ENCODE measurements around the gene CXCL8.
"Not testable (repeated sequence)": the region's sequence is repeated elsewhere in the genome, so short reads cannot be mapped to it uniquely, and the experiment has no call there.

CXCL8 gene

DNA sequence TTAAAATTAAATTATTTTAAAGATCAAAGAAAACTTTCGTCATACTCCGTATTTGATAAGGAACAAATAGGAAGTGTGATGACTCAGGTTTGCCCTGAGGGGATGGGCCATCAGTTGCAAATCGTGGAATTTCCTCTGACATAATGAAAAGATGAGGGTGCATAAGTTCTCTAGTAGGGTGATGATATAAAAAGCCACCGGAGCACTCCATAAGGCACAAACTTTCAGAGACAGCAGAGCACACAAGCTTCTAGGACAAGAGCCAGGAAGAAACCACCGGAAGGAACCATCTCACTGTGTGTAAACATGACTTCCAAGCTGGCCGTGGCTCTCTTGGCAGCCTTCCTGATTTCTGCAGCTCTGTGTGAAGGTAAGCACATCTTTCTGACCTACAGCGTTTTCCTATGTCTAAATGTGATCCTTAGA is at the start of gene CXCL8:
Gene CXCL8, plus strand, starts transcription at position 217 of the 426 bp plus-strand sequence. Its CDS starts 90 bp downstream, at position 307.
- no peak for DNase-seq

DNA sequence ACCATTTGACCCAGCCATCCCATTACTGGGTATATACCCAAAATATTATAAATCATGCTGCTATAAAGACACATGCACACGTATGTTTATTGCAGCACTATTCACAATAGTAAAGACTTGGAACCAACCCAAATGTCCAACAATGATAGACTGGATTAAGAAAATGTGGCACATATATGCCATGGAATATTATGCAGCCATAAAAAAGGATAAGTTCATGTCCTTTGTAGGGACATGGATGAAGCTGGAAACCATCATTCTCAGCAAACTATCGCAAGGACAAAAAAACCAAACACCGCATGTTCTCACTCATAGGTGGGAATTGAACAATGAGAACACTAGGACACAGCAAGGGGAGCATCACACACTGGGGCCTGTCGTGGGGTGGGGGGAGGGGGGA is 49.2 kb upstream of the CXCL8 start:
- not testable (repeated sequence) for DNase-seq

DNA sequence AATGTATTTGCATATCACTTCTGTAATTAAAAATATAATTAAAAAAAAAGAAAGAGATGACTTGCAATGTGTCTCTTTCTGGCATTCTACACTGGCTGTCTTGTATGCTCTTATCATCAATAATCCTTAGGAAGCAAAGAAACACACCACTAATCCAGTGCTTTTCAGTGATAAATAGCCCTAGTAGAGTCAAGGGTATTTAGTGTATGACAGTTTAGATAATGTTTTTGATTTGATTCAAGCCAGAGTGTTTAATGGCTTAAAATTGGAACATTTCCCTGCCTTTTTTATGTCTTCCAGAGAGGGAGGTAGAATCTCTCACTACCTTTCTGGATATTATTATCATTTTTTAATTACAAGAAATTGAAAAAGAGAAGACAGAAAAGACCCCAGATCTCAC is 48.6 kb upstream of the CXCL8 start:
- DNase-seq = no peak

GRCh38 chr4:73692254-73692653 is 48.1 kb upstream of the CXCL8 start:
- DNase-seq = no peak

- no peak for DNase-seq
Measured at GRCh38 chr4:73692701-73693100, 47.7 kb upstream of the CXCL8 start.

DNA sequence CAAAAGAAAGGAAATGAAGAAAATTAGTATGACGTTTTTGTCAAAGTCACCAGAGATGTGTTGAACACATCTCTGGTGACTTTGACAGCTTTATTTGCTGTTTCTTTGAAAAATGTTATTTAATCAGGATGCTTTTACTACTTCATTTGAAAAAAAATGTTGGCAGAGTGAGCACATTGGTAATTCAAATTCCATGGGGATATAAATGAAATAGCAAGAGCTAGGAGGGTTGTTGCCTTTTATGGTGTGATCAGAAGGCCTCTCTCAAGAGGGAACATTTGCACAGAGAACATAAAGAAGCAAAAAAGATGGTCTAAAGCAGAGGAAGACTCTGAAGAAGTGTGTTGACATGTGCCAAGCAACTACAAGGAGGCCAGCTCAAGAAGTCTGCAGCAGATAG is 46.6 kb upstream of the CXCL8 start:
- no peak for DNase-seq

DNA sequence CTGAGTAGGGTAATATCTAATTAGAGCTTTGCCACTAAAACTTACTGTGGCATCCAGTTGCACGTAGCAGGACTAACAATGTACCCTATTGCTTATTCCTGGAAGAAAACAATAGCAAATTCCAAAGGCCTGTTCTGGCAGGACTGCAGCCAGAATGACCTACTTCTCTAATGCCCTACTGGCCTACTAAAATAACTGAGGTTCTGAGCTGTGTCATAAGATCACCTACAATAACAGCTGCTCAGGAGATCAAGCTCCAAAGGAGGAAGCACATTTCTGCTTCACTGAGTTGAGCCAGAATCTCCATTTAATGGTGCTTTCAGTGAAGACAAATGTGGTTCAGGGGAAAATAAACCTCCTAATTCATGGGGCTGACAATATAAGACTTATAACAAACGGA is 42.2 kb upstream of the CXCL8 start:
- no peak for DNase-seq

- no peak for DNase-seq
Measured at GRCh38 chr4:73701116-73701515, 39.3 kb upstream of the CXCL8 start.

- DNase-seq = no peak
Measured at GRCh38 chr4:73702796-73703287, 37.5 kb upstream of the CXCL8 start.

GRCh38 chr4:73703320-73703719 is 37.0 kb upstream of the CXCL8 start:
- no peak for DNase-seq

- no peak for DNase-seq
Measured at GRCh38 chr4:73704314-73705055, 35.9 kb upstream of the CXCL8 start.

GRCh38 chr4:73705056-73705432 is 35.3 kb upstream of the CXCL8 start:
- no peak for DNase-seq

DNA sequence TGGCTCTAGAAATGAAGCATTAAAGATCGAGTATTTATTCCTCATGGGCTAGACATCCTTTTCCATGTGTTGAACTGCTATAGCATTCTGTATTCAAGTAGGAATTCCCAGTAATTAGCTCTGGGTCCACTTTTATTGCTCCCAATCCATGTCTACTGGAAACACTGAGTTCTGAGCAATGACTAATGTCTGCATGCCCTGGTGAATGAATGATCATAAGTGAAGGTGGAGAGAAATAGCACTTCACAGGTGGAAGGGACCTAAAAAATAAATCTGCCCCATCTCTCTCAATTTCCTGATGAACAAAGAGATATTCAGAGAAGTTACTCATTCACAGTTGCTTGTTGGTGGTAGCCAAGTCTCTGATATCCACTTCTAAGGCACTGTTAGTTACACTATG is 34.6 kb upstream of the CXCL8 start:
- no peak for DNase-seq

- DNase-seq = no peak
Measured at GRCh38 chr4:73706811-73707210, 33.6 kb upstream of the CXCL8 start.

DNA sequence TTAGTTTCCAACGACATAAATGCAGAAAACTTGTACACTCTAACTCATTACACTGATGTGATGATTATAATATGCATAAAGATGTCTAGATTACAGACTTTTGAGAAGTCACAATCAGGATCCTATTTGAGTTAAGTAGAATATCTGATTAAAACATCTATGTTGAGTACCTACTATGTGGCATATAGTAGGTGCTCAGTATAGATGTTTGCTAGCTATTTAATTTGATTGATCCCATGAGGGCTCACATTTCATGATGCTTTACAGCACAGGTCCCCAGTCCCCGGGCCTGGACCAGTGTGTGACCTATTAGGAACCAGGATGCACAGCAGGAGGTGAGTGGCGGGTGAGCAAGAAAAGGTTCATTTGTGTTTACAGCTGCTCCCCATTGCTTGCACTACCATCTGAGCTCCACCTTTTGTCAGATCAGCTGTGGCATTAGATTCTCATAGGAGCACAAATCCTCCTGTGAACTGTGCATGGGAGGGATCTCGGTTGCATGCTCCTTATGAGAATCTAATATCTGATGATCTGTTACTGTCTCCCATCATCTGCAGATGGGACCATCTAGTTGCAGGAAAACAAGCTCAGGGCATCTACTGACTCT is 33.0 kb upstream of the CXCL8 start:
- DNase-seq = no peak

DNA sequence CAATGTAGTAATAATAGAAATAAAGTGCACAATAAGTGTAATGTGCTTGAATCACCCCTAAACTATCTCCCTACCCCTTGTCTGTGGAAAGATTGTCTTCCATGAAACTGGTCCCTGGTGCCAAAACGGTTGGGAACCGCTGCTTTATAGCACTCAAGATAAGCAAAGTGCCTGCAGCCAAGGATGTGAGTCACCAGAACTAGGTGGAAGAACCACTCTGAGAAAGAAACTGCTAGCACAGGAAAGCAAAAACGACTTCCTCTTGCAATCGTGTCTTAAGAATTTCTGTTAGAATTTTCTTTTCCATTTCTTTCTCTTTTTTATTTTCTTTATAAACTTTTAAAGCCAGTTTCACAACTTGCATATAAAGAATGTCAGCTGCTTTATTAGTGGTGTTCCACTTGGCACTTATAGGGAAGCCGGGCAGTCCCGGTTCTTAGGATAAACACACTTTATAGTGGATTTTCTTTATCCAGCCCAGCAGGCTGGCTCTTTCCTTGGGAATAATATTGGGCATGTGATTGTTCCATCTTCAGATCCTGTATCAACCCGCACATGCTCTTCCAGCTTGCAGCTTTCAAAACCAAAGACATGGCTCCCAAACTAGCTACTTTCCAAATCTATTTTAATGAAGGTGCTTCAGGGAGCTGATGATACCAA is 32.3 kb upstream of the CXCL8 start:
- no peak for DNase-seq

DNA sequence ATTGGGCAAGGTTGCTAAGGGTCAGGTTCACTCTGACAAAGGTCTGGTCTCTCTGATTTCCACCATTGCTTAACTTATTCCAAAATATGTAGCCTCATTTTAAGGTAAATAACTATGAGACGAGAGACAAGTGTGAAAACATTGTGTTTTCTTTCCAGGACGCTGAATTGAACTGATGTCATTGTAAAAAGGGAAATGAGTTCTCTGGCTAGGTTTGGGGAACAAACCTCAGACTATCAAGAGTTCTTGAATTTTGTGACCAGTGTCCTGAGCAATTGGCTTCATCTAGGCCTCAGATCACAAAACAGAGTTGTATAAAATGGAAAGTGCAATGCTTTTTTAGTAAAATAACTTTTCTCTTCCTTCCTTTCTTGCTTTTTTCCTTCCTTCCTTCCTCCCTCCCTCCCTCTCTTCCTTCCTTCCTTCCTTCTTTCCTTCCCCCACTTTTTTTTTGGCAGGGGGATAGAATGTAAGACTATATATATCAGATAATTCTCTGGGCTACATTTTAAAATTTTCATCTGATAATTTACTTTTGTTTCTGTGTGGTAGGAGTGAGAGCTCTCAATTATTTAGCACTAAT is 30.8 kb upstream of the CXCL8 start:
- no peak for DNase-seq

DNA sequence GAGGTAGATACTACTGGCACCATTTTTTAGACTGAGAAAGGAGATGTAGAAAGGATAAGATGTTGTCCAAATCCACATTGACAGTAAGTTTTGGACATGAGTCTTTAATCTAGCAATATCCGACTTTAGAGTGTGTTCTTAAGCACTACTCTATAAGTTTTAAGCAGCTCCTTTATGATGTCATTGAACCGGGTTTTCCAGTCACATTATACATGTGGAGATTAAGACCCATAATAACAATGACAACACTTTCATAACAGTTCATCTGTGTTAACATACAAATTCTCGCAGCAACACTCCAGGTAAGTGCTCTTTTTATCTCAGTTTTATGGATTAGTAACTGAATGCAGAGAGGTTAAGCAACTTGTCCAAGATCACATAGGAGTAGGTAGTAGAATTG is 30.3 kb upstream of the CXCL8 start:
- no peak for DNase-seq

DNA sequence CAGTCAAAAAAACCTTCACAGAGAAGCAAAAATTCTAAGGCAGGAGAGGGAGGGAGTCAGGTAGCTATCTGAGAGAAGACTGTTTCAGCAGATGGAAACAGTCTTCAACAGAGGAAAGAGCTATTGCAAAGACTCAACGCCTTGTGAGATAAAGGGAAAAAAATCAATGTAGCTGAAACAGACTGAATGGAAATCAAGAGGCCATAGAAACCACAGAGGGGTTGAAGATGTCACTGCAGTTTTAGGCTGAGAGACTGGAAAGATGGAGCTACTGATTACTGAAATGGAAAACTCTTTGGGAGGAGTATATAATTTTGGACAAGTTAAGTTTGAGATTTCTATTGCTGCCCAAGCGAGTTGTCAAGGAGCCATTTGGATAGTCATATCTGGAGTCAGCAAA is 28.4 kb upstream of the CXCL8 start:
- no peak for DNase-seq

DNA sequence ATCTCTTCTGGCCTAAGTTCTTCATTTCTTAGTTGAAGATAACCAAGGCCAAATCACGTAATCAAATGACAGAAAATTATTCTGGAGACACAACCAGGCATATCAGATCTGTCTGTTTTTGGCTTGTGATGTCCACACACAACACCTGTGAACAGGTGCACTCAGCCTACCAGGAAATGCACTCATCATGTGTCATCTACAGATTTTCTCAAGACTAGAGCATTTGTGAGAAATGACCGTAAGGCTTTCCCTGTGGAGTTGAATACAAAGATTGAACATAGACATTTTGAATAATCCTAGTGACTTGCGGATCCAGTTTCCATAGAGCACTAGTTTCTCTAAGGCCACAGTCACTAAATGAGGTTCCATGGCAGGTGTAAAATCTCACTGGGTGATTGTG is 26.7 kb upstream of the CXCL8 start:
- DNase-seq = no peak

- no peak for DNase-seq
Measured at GRCh38 chr4:73714647-73715046, 25.7 kb upstream of the CXCL8 start.

DNA sequence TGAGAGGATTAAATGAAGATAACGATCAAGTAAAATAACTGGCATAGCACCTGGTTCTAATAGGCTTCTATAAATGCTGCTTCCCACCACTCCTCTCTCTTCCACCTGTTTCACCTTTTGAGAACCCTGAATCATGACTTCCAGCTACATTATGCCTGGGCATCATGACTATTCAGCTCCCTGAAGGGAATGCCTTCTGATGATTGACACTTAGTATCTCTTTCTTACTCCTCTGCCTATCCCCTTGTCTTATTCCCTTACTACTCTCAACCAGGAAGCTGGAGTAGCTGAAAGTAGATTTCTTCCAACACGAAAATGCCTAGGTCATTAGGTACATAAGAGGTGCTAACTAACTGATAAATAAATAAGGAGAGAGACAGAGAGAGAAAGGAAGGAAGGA is 24.7 kb upstream of the CXCL8 start:
- DNase-seq = no peak

Data from stimulated activated CD8-positive, alpha-beta memory T cell treated with anti-CD3 and anti-CD28 coated beads, Interleukin-4, amount 100 ng/mL, for 48 hours (primary cell).